K562 (cell line): ENCODE measurements around the gene VPS50. TPM values are rescaled to one million over a fixed set of nuclear protein-coding genes. Genes with fewer than 3 reads are reported as not detected.

Source experiments
- CBX2 ChIP-seq: fragments of 200-600 bp; sonication (generic); IDR thresholded peaks from one replicate; pipeline ENCODE4 v1.6.1; 2012; ENCODE audit warnings: mild to moderate bottlenecking, low read length, inconsistent platforms; ENCODE audit not compliant: insufficient read depth, poor library complexity, severe bottlenecking
- CREB1 ChIP-seq, 2 experiments: sonication (generic) in 1 of 2; formaldehyde crosslinking in 1 of 2; IDR thresholded peaks; 2 replicates each; pipeline versions ENCODE4 v1.6.1 to v1.8.0; 2012 to 2022; ENCODE audit warnings: inconsistent platforms in 1 of 2, mild to moderate bottlenecking in 1 of 2, missing genetic modification reagents in 1 of 2, moderate library complexity in 1 of 2
- CREM ChIP-seq: IDR thresholded peaks from 2 replicates; pipeline ENCODE4 v1.6.1; 2014; ENCODE audit warnings: antibody characterized with exemption, low read depth
- EGR1 ChIP-seq: fragments of 450-650 bp; conservative IDR thresholded peaks from 2 replicates; pipeline ENCODE4 v1.6.1; 2017; ENCODE audit warnings: mild to moderate bottlenecking
- EP300 ChIP-seq: IDR thresholded peaks from 2 replicates; pipeline ENCODE4 v1.6.1; 2012; ENCODE audit warnings: low read length, improper control_type of control experiment
- FOS ChIP-seq: IDR thresholded peaks from 3 replicates; pipeline ENCODE4 v1.6.1; 2011; ENCODE audit not compliant: insufficient read length; ENCODE audit errors: extremely low read depth
- FOXM1 ChIP-seq, 2 experiments: fragments of 450-650 bp in 1 of 2; sonication (generic) in 1 of 2; formaldehyde crosslinking in 1 of 2; IDR thresholded peaks; 2 replicates each; pipeline versions ENCODE4 v1.6.1 to v1.9.0; 2017 to 2022; ENCODE audit warnings: low read depth in 2 of 2, mild to moderate bottlenecking in 2 of 2, missing genetic modification reagents in 1 of 2, moderate library complexity in 1 of 2
- JUND ChIP-seq, 2 experiments: IDR thresholded peaks; 2 replicates in 1 of 2; 3 replicates in 1 of 2; pipeline ENCODE4 v1.6.1; 2011; ENCODE audit warnings: borderline replicate concordance in 2 of 2, low read depth in 2 of 2, low read length in 2 of 2, improper control_type of control experiment in 1 of 2, missing biosample characterization in 1 of 2, missing genetic modification characterization in 1 of 2, missing genetic modification reagents in 1 of 2
- LARP7 ChIP-seq: fragments of 450-650 bp; IDR thresholded peaks from 2 replicates; pipeline ENCODE4 v1.6.1; 2016
- MEF2D ChIP-seq: conservative IDR thresholded peaks from 2 replicates; pipeline ENCODE4 v1.6.1; 2016; ENCODE audit warnings: low read depth, missing genetic modification characterization, missing compliant biosample characterization
- NFE2 ChIP-seq: IDR thresholded peaks from 2 replicates; pipeline ENCODE4 v1.6.1; 2014; ENCODE audit warnings: antibody characterized with exemption, low read depth
- NR1H2 ChIP-seq: sonication (generic); formaldehyde crosslinking; IDR thresholded peaks from 2 replicates; pipeline ENCODE4 v1.4.0; 2020; ENCODE audit warnings: mild to moderate bottlenecking, missing genetic modification reagents
- POLR2A ChIP-seq: fragments of 450-650 bp; conservative IDR thresholded peaks from 2 replicates; pipeline ENCODE4 v1.6.1; 2016
- RBBP5 ChIP-seq: fragments of 200-600 bp; sonication (generic); IDR thresholded peaks from 2 replicates; pipeline ENCODE4 v1.6.1; 2012; ENCODE audit warnings: borderline replicate concordance, mild to moderate bottlenecking, low read length, control low read depth, inconsistent platforms; ENCODE audit not compliant: insufficient read depth, poor library complexity, severe bottlenecking
- SMARCE1 ChIP-seq: fragments of 450-650 bp; IDR thresholded peaks from 2 replicates; pipeline ENCODE4 v1.7.1; 2016; ENCODE audit warnings: mild to moderate bottlenecking
- ZBTB17 ChIP-seq: fragments of 450-650 bp; formaldehyde crosslinking; IDR thresholded peaks from 2 replicates; pipeline ENCODE4 v1.4.0; 2020; ENCODE audit warnings: mild to moderate bottlenecking
- ZNF174 ChIP-seq: fragments of 250-450 bp; sonication (Bioruptor Pico); IDR thresholded peaks from 2 replicates; pipeline ENCODE4 v1.4.0; 2020; ENCODE audit warnings: mild to moderate bottlenecking
- ZNF695 ChIP-seq: fragments of 450-650 bp; formaldehyde crosslinking; IDR thresholded peaks from 2 replicates; pipeline ENCODE4 v1.4.0; 2020; ENCODE audit warnings: mild to moderate bottlenecking, moderate library complexity
- polyA plus RNA-seq, 8 experiments: library from polyadenylated mRNA; depleted of rRNA in 4 of 8; stranded (reverse) in 5 of 8; unstranded in 3 of 8; fragments of >200 nt; fragmentation: Nextera tagmentation in 2 of 8; fragmentation: Illumina TruSeq in 1 of 8; extraction: Ambion mirVana in 2 of 8; extraction: Trizol in 1 of 8; gene quantifications; 2 replicates each; pipeline versions ENCODE4 v1.2.1 to v1.2.3, GENCODE V29; 2011 to 2014; ENCODE audit warnings: inconsistent platforms in 1 of 8, missing spikeins in 1 of 8
- total RNA-seq, 7 experiments: library from RNA; depleted of rRNA in 6 of 7; stranded (reverse); fragments of >200 nt in 6 of 7; fragmentation: Illumina TruSeq in 2 of 7; extraction: Trizol in 2 of 7; gene quantifications; 2 replicates each; pipeline versions ENCODE4 v1.2.1 to v1.2.3, GENCODE V29; 2011 to 2021; ENCODE audit warnings: low replicate concordance in 1 of 7
- TF ChIP-seq, protein P1 (sequence below), 2 experiments: fragments of 450-650 bp; formaldehyde crosslinking in 1 of 2; IDR thresholded peaks; 2 replicates each; pipeline versions ENCODE4 v1.4.0 to v1.6.1; 2014 to 2020; ENCODE audit warnings: mild to moderate bottlenecking in 2 of 2, borderline replicate concordance in 1 of 2, low read depth in 1 of 2
- TF ChIP-seq, protein P2 (sequence below), 2 experiments: fragments of 450-650 bp; IDR thresholded peaks; 2 replicates each; pipeline ENCODE4 v1.6.1; 2016

The VPS50 gene
- total and polyA plus RNA-seq, 9 of the 15 experiments (the other 6 are each of a cell fraction or from before 2014, with no cell fraction given): 10.5 to 29.4 (median 15.8) TPM

DNA sequence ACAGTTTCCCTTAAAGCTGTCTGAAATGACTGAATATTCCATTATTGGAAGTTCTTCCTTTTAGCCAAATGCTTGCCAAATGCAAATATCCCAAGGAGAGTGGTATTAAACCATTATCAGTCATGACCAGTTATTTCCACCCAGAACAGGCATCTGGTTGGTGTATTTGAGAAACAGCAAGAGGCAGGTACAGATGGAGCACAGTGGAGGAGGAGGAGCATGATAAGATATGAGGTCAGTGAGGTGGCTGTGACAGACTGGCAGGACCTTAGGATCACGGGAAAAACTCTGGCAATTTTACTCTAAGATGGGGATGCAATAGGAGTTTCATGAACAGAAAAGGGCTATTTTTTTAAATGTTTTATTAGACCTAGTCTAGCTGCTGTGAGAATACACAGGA is 12.3 kb upstream of the VPS50 start (continued):
- TF ChIP-seq, protein P1, sequence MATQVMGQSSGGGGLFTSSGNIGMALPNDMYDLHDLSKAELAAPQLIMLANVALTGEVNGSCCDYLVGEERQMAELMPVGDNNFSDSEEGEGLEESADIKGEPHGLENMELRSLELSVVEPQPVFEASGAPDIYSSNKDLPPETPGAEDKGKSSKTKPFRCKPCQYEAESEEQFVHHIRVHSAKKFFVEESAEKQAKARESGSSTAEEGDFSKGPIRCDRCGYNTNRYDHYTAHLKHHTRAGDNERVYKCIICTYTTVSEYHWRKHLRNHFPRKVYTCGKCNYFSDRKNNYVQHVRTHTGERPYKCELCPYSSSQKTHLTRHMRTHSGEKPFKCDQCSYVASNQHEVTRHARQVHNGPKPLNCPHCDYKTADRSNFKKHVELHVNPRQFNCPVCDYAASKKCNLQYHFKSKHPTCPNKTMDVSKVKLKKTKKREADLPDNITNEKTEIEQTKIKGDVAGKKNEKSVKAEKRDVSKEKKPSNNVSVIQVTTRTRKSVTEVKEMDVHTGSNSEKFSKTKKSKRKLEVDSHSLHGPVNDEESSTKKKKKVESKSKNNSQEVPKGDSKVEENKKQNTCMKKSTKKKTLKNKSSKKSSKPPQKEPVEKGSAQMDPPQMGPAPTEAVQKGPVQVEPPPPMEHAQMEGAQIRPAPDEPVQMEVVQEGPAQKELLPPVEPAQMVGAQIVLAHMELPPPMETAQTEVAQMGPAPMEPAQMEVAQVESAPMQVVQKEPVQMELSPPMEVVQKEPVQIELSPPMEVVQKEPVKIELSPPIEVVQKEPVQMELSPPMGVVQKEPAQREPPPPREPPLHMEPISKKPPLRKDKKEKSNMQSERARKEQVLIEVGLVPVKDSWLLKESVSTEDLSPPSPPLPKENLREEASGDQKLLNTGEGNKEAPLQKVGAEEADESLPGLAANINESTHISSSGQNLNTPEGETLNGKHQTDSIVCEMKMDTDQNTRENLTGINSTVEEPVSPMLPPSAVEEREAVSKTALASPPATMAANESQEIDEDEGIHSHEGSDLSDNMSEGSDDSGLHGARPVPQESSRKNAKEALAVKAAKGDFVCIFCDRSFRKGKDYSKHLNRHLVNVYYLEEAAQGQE (IDR thresholded peaks at IDR 0.05; ENCODE audit: borderline replicate concordance): peak; percentile 84
- TF ChIP-seq, protein P1 (CRISPR knock-in tag; IDR thresholded peaks at IDR 0.05; ENCODE audit: low read depth): no peak
- TF ChIP-seq EP300 (0 out of 2 replicates have a peak, but pooled peaks have one; percentile 2), POLR2A (no peak), NFE2 (no peak), LARP7 (no peak), CREB1 (IDR thresholded peaks at IDR 0.05) (no peak), CREB1 (CRISPR knock-in tag; IDR thresholded peaks at IDR 0.05) (no peak), CBX2 (no peak), SMARCE1 (peak; percentile 41; the same call in 1 of the 2 replicates), ZNF695 (CRISPR knock-in tag) (no peak), CREM (peak; percentile 41; the same call in 1 of the 2 replicates), EGR1 (no peak), FOS (no peak), ZNF174 (CRISPR knock-in tag) (no peak), RBBP5 (peak; percentile 22), MEF2D (tag) (no peak), FOXM1 (IDR thresholded peaks at IDR 0.05; ENCODE audit: low read depth) (peak; percentile 53; the same call in 1 of the 2 replicates), FOXM1 (CRISPR knock-in tag; IDR thresholded peaks at IDR 0.05; ENCODE audit: low read depth) (no peak), ZBTB17 (CRISPR knock-in tag) (no peak), NR1H2 (CRISPR knock-in tag) (no peak), JUND (IDR thresholded peaks at IDR 0.05; ENCODE audit: borderline replicate concordance, low read depth, low read length) (no peak), JUND (tag; IDR thresholded peaks at IDR 0.05; ENCODE audit: borderline replicate concordance, low read depth, low read length) (peak; percentile 74; the same call in 1 of the 3 replicates)
- TF ChIP-seq, protein P2, sequence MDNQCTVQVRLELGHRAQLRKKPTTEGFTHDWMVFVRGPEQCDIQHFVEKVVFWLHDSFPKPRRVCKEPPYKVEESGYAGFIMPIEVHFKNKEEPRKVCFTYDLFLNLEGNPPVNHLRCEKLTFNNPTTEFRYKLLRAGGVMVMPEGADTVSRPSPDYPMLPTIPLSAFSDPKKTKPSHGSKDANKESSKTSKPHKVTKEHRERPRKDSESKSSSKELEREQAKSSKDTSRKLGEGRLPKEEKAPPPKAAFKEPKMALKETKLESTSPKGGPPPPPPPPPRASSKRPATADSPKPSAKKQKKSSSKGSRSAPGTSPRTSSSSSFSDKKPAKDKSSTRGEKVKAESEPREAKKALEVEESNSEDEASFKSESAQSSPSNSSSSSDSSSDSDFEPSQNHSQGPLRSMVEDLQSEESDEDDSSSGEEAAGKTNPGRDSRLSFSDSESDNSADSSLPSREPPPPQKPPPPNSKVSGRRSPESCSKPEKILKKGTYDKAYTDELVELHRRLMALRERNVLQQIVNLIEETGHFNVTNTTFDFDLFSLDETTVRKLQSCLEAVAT (IDR thresholded peaks at IDR 0.05): no peak
